Measurements from ENCODE around the gene INTS2.

DNA sequence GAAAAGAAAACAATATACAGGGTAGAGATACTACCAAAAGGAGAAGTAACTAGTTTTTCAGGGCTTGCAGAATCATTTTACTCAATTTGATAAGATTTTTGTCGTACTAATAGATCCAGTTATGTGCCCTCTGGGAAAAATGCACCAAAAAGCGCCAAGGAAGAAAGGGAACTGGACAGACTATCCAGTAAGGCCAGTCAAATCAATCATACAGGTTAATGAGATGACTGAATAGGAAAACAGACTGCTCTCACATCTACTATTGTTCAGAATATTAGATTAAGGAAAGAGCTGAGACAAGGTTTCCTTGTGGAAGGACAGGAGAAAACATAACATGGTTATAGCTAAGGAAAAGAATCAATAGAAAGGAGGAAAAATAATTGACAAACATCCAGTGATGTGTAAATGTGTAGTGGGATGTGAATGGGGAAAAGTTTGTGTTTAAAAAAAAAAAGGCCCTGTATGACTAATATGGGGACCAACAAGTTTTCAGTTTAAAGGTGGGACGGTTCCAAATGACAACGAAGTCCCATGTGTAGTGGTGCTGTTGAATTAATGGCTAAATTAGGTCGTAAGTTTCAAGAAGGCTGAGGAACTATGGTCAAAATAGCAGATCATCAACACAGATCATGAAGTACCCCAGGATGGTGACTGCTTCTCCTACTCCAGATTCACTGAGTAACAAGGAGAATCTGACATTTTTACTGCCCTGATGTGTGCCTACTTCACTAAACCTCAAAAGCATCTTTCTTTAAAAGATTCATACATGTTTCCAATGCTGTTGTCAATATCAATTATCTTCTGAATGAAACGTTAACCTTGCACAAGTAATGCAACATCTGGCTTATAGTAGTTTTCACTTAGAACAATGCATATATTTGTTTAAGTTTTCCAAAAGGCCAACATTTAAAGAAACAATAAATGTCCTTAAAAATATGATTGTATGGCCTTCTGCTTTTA lies 105.2 kb downstream of the INTS2 start:
- TF ChIP-seq, protein P1, sequence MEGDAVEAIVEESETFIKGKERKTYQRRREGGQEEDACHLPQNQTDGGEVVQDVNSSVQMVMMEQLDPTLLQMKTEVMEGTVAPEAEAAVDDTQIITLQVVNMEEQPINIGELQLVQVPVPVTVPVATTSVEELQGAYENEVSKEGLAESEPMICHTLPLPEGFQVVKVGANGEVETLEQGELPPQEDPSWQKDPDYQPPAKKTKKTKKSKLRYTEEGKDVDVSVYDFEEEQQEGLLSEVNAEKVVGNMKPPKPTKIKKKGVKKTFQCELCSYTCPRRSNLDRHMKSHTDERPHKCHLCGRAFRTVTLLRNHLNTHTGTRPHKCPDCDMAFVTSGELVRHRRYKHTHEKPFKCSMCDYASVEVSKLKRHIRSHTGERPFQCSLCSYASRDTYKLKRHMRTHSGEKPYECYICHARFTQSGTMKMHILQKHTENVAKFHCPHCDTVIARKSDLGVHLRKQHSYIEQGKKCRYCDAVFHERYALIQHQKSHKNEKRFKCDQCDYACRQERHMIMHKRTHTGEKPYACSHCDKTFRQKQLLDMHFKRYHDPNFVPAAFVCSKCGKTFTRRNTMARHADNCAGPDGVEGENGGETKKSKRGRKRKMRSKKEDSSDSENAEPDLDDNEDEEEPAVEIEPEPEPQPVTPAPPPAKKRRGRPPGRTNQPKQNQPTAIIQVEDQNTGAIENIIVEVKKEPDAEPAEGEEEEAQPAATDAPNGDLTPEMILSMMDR (IDR thresholded peaks at IDR 0.05; ENCODE audit: insufficient read depth, low read length, poor library complexity, severe bottlenecking): no peak
- no peak for TF ChIP-seq EZH2phosphoT487 (conservative IDR thresholded peaks at IDR 0.05; ENCODE audit: low read length)
